Measurements from ENCODE around the gene SLC32A1.

The SLC32A1 gene, protein sequence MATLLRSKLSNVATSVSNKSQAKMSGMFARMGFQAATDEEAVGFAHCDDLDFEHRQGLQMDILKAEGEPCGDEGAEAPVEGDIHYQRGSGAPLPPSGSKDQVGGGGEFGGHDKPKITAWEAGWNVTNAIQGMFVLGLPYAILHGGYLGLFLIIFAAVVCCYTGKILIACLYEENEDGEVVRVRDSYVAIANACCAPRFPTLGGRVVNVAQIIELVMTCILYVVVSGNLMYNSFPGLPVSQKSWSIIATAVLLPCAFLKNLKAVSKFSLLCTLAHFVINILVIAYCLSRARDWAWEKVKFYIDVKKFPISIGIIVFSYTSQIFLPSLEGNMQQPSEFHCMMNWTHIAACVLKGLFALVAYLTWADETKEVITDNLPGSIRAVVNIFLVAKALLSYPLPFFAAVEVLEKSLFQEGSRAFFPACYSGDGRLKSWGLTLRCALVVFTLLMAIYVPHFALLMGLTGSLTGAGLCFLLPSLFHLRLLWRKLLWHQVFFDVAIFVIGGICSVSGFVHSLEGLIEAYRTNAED

DNA sequence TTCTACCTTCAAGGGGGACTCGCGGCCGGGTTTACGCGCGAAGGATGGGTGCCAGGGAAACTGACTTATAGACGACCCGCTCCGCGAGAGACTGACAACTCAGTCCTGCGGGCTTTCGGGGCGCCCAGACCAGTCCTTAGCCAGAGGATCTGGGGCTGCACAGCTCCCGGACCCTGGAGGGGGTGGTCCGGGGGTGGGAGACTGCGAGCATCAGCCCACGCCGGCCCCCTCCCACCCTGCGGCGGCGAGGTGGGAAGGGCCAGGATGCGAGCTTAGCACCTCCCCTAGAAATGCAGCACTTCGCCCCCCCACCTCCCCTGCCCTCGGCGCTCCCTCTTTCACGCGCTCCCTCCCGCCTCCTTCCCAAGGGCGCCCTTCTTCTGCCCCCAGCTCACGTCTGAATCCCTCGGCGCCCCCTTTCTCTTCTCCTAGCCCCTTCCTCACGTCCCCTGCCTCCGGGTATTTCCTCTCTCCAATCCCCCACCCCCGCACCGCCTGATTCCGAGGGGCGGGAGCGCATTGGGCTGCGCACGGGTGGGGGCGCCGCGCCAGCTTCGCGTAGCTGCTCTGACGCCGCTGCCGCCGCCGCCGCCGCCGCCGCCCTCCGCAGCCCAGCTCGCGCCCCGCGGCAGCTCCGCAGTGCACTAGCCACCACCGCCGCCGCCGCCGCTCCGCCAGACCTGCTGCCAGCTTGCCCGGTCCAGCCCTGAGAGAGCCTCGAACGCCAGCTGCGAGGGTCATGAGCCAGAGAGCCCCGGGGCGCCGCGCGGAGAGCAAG is at the start of gene SLC32A1:
Gene SLC32A1 (plus strand): TSS at position 639 of the 778 bp plus-strand sequence. CDS start 239 bp downstream, outside the sequence.
- DNase-seq: no peak

- DNase-seq: no peak
Observed at GRCh38 chr20:38674765-38675133, 49.5 kb upstream of the SLC32A1 start.

DNA sequence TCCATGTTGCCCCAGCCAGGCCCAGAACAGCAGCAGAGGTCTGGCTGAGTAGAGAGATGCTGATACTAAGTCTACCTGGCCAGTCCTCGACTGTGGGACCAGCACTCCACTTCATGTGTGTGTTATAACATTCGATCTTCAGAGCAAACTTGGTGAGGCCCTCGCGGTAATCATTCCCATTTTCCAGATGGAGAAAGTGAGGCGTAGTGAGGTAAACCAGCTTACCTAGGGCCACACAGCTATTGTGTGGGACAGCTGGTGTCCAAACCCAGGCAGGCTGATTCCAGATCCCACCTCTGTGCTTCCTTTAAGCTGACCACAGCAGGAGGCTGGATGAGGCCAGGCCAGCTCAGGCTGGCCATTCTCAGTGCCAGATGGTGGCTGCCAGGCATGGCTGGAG is 47.7 kb upstream of the SLC32A1 start:
- no peak for DNase-seq

DNA sequence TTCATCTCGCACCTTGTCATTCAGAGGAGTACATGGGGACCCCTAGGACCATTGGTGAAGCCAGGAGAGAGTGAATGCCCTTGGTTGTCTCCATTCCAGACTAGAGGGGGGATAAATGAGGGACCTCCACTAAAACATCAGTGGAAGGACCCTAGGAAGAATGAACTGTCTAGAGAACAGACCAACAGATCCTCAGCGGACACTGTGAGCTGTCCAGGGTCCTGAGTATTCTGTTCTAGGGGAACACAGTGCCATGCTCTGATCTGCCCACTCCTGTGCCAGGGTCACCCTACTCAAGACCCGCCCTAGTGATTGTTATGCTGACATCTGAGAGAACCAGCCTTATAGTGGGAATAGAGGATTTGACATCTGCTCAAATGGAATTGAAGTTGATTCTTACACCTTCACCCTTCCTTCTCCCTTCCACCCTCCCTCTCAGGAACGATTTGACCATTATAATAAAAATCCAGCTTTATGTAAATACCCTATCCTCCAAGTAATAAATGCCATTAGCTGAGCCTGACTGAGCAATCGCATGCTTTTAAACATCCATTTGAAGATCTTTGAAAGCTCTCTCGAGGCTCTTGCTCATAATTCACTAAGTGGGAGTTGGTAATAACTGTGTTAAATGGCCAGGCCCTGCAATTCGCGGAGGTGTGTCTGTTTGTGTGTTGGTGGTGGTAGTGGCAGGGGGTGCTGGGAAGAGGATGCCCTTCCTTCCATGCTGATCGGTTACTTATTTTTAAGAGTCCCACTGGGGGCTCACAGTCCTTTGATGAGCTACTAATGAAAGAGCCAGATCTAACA is 43.6 kb upstream of the SLC32A1 start:
- DNase-seq: peak; percentile 8 to 17

GRCh38 chr20:38685271-38685670 is 39.0 kb upstream of the SLC32A1 start:
- no peak for DNase-seq

GRCh38 chr20:38685853-38686473 is 38.3 kb upstream of the SLC32A1 start:
- DNase-seq: no peak

DNA sequence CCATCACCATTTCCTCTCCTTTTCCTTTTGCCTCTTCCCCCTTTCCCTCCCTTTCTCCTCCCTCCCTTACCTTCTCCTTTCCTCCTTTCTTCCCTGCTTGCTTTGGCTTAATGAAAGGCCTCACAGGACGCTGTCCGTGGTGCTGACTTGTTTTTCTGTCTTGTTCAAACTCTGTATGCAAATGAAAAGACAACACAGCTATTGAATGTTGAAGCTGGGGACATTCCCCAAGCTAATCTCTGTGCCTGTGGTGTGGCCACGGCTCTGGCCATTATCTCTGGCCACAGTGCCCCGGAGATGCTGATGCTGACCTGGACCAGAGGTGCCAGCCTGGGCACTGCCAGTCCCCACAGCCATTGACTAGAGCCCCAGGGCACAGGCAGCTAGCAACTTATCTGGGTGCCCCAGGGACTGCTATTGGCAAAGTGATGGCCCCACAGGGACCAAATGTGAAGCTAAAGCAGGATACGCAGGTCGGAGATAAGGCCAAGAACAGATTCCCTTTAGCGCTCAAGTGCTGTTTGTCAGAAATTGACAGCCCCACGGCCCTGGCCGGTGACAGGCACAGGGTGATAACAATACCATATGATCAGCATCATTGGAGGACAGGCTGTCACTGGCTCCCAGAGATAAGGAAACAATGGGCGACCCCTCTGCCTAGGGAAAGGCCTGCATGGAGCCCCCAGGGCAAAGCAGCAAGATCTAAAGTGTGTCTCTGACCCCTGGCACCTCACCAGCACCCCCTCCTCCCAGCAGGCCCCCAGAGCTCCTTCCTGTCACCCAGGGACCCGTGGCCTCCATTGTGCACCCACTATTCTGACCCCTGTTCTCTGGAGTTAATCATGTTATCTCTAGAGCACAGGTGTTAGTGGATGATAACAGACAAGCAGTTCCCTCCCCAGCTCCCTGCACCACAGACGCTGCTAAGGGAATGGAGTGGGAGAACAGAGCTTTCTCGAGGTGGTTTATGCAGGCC is 31.6 kb upstream of the SLC32A1 start:
- DNase-seq: no peak

GRCh38 chr20:38697306-38697705 is 27.0 kb upstream of the SLC32A1 start:
- DNase-seq: no peak

GRCh38 chr20:38698541-38698940 is 25.7 kb upstream of the SLC32A1 start:
- no peak for DNase-seq

GRCh38 chr20:38700141-38700540 is 24.1 kb upstream of the SLC32A1 start:
- DNase-seq: no peak

- DNase-seq: no peak
Observed at GRCh38 chr20:38700926-38701325, 23.4 kb upstream of the SLC32A1 start.

DNA sequence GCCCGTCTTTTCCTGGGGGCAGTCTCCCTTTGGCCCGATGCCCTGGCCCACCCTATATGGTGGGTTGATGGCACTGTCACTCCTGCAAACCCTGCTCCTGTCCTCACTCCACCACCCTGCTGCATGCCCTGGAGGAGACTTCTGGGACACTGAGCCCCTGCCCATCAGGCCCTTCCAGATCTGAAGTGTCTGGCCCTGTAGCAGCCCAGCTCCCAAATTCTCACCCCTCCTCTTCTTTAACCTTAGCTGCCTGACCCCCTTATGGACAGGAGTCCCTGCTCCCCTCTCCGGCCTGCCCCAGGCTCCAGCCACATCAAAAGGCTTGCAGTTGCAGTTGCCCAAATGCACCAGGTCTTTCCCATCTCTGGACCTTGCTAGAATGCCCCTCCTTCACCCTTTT is 20.8 kb upstream of the SLC32A1 start:
- no peak for DNase-seq

DNA sequence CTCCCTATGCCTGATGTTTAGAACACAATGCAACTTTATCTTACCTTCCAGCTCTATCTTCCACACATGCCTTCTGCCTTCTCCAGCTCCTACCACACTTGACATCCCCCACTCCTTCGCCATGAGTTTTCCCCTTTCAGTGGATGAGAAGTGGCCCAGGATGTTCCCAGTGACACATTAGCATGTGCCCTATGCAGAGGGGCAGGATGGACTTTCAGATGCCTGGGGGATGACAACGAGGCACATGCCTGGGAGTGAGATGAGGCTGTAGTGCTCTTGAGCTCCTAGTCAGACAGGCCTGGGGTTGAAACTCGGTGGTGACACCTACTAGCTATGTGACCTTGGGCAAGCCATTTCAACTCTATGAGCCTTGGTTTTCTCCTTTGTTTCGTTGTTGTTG is 20.1 kb upstream of the SLC32A1 start:
- DNase-seq: no peak

DNA sequence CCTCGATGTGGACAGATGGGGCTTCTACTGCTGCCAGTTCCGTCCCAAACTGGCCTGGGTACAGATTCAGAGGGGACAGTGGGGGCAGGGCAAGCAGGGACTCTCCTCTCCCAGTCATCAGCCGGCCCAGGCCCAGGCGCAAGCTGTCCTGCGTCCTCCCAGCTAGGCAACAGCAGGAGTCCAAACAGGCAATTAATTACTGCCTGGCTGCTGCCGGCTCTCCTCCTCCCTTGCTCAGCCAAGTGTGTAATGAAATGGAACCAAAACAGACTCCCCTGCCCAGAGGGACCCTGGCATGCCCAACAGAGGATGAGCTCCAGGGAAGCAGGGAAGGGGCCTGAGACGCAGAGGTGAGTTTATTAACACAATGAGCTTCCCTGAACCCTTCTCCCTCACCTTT is 17.8 kb upstream of the SLC32A1 start:
- no peak for DNase-seq

- DNase-seq: no peak
Observed at GRCh38 chr20:38714308-38714707, 10.0 kb upstream of the SLC32A1 start.

DNA sequence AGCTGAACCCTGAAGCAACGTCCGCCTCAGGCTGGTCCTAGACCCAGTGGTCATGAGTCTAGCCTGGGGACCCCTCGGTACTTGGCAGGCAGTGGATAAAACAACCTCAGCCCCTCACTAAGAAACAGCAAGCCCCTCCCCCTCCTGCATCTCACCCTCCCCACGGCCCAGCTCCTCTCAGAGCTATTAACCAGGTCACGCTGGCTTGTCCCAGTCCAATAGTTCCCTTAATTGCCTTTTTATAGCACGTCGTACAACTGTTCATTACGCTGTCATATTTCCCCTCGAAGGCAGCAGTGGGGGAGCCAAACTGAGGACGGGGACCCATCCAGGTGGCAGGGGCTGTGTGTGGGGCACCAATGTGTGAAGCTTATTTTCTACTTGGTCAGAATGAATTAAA is 8.6 kb upstream of the SLC32A1 start:
- DNase-seq: no peak

DNA sequence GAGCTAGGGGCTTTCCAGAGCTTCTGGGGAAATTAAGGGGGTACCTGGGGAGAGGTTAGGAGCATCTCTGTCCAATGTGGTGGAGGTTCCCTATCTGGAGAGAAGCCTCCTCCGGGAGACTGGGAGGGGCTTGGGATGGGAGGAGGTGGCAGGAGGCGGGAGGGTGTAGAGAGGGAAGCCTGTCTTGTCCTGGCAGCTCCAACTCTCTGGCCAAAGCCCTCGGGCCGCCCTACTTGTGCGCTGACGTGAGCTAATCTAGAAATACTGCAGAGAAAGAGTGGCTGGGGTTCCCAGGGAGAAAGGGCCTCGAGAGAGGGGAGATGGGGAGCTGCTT is 1.6 kb upstream of the SLC32A1 start:
- DNase-seq: no peak

GRCh38 chr20:38723017-38723847 is 1.1 kb upstream of the SLC32A1 start:
- no peak for DNase-seq

GRCh38 chr20:38724626-38725147 is 401 bp downstream of the SLC32A1 start:
- no peak for DNase-seq

DNA sequence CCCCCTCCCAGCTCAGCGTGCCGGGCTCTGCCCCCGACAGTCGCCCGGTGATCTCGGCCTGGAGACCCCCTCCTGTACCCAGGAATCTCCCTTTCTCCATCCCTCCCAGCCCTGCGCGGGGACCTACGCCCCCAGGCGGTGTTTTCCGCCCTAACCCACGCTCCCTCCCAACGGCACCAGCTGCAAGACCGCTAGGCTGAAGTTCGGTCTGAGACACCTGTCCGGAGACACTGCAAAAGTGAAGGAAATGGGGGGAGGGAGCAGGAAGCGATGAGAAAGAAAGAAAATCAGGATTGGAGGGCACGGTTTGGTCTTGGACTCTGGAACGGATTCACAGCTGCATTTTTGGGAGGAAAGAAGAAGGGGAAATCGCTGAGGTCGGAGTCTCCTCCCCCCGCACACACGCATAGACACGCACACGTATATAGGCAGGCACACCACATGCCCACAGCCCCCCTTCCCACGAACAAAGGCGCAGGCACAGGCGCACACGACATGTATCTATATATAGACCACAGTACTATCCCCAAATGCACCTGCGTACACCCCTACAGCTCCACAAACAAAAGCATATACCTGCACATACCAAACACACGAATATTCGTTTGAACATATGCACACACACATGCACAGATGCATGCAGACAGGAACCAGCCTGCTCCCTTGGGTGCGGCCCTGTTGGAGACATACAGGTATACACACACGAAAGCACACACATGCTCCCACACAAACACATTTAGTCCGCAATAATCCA is 1.0 kb downstream of the SLC32A1 start:
- DNase-seq: no peak
